H1 (cell line): Measurements from ENCODE around the gene MYLK. TPM values are rescaled to one million over a fixed set of nuclear protein-coding genes. Genes with fewer than 3 reads are reported as not detected.

ENCODE experiments used
- CHD2 ChIP-seq: IDR thresholded peaks from 2 replicates; pipeline ENCODE4 v1.6.1; 2012; ENCODE audit warnings: low read length, improper control_type of control experiment
- CTCF ChIP-seq, 3 experiments: IDR thresholded peaks; 1 replicate in 2 of 3; 2 replicates in 1 of 3; pipeline versions ENCODE4 v1.5.1 to v1.6.1; 2011; ENCODE audit warnings: low read length in 3 of 3, mild to moderate bottlenecking in 3 of 3, inconsistent platforms in 2 of 3, low read depth in 1 of 3, moderate library complexity in 1 of 3; ENCODE audit not compliant: insufficient read depth in 1 of 3; ENCODE audit errors: control extremely low read depth in 1 of 3
- polyA plus RNA-seq, 7 experiments: library from polyadenylated mRNA; depleted of rRNA in 3 of 7; stranded (reverse) in 5 of 7; unstranded in 2 of 7; fragments of >200 nt in 5 of 7; fragments of 200-250 nt in 2 of 7; gene quantifications; 1 replicate in 5 of 7; 2 replicates in 1 of 7; 4 replicates in 1 of 7; pipeline versions ENCODE4 v1.2.1 to v1.2.3, GENCODE V29; 2011 to 2013; ENCODE audit warnings: missing spikeins in 2 of 7, mixed read lengths in 2 of 7
- total RNA-seq: library from RNA; stranded (reverse); fragmentation: NEBNext Ultra II Directional; extraction: Animal tissue kit (Norgen Biotek cat#: 25700); gene quantifications from 2 replicates; pipeline ENCODE4 v1.2.1, GENCODE V29; 2021

Gene MYLK
- total and polyA plus RNA-seq, 2 of the 8 experiments (the other 6 are each of a cell fraction or from before 2014, with no cell fraction given) = 11.6 to 21.3 TPM

- TF ChIP-seq CTCF (IDR thresholded peaks at IDR 0.05; ENCODE audit: control extremely low read depth in 1 of 3, insufficient read depth in 1 of 3, low read depth in 1 of 3, low read length in 3 of 3) (peak; percentile 67 to 86 (median 77)), CHD2 (no peak)
Observed at GRCh38 chr3:123880998-123881561, 3.1 kb downstream of the MYLK start (continued).
